GM12875 (cell line): ENCODE data around the gene LBH.

Experiments used
- H3K4me3 ChIP-seq: one replicate; pipeline ENCODE4 v1.5.1; 2011; ENCODE audit warnings: low read depth, low read length, control low read depth
- CTCF ChIP-seq: IDR thresholded peaks from 2 replicates; pipeline ENCODE4 v1.5.1; 2011; ENCODE audit warnings: low read depth, mild to moderate bottlenecking, control low read depth, inconsistent platforms, low read length, moderate library complexity, borderline replicate concordance; ENCODE audit not compliant: insufficient read depth

The LBH gene

GRCh38 chr2:30213907-30214463 lies 17.3 kb upstream of the LBH start:
- TF ChIP-seq CTCF = no peak

GRCh38 chr2:30216157-30216556 lies 15.2 kb upstream of the LBH start:
- no peak overlapping the region for H3K4me3 ChIP-seq
- TF ChIP-seq CTCF = no peak

More at GRCh38 chr2:30213907-30214463, 17.3 kb upstream of the LBH start:
- no peak overlapping the region for H3K4me3 ChIP-seq

- H3K4me3 ChIP-seq = no peak overlapping the region
- no peak for TF ChIP-seq CTCF
Observed at GRCh38 chr2:30217644-30218337, 13.5 kb upstream of the LBH start.

GRCh38 chr2:30218338-30218713 lies 13.0 kb upstream of the LBH start:
- TF ChIP-seq CTCF = no peak
- no peak overlapping the region for H3K4me3 ChIP-seq

GRCh38 chr2:30218814-30219213 lies 12.5 kb upstream of the LBH start:
- TF ChIP-seq CTCF = no peak
- H3K4me3 ChIP-seq = no peak overlapping the region

- no peak for TF ChIP-seq CTCF
- no peak overlapping the region for H3K4me3 ChIP-seq
Observed at GRCh38 chr2:30219886-30220875, 11.2 kb upstream of the LBH start.
